IMR-90 (cell line): ENCODE data around the gene ASXL3. TPM values are rescaled to one million over a fixed set of nuclear protein-coding genes. Genes with fewer than 3 reads are reported as not detected.
A peak's percentile ranks its signal among the peaks of the same experiment; 100 is the strongest.

Source experiments
- ATAC-seq: fragments of 200-7000 bp; cut with Tn5 transposase; 2 replicates; pipeline ENCODE4 v1.9.1; 2020; ENCODE audit warnings: low read depth, mild to moderate bottlenecking, moderate library complexity
- BruUV-seq: library from RNA; stranded (reverse); fragments of 400-500 nt; replicated peaks from 2 replicates; lab custom pipeline; 2021; lab: Mats Ljungman, UMichigan
- CTCF ChIA-PET: fragments of 300-600 bp; formaldehyde crosslinking; extraction: SDS; loops from one replicate; lab custom pipeline; 2021; ENCODE audit warnings: antibody characterized with exemption; lab: Yijun Ruan, JAX
- POLR2A ChIA-PET: fragments of 300-600 bp; sonication (Branson Sonifier 250); formaldehyde crosslinking; loops from one replicate; lab custom pipeline; 2022; ENCODE audit warnings: antibody characterized with exemption; ENCODE audit not compliant: unreplicated experiment; lab: Charles Lee
- DNase-seq: peaks from one replicate; pipeline ENCODE4 v3.0.0; 2013
- H2AFZ ChIP-seq: replicated peaks from 2 replicates; pipeline ENCODE3; 2013; ENCODE audit warnings: low read length, mild to moderate bottlenecking; ENCODE audit not compliant: poor library complexity
- H2AK5ac ChIP-seq: 2 replicates; pipeline ENCODE4 v1.6.1; 2013; ENCODE audit warnings: low read depth, low read length, inconsistent platforms
- H2AK9ac ChIP-seq: replicated peaks from 2 replicates; pipeline ENCODE3; 2013; ENCODE audit warnings: mild to moderate bottlenecking, low read depth, low read length, moderate library complexity; ENCODE audit not compliant: poor library complexity
- H2BK120ac ChIP-seq: 2 replicates; pipeline ENCODE4 v1.6.1; 2013; ENCODE audit warnings: low read depth, low read length, inconsistent platforms
- H2BK15ac ChIP-seq: 3 replicates; pipeline ENCODE4 v1.6.1; 2013; ENCODE audit warnings: low read depth, low read length, inconsistent platforms
- H2BK20ac ChIP-seq: 2 replicates; pipeline ENCODE4 v1.6.1; 2013; ENCODE audit warnings: low read depth, mild to moderate bottlenecking, inconsistent platforms, low read length, moderate library complexity
- H2BK5ac ChIP-seq: 2 replicates; pipeline ENCODE4 v1.6.1; 2013; ENCODE audit warnings: mild to moderate bottlenecking, low read depth, low read length, inconsistent platforms; ENCODE audit not compliant: poor library complexity, severe bottlenecking
- H3K14ac ChIP-seq: replicated peaks from 2 replicates; pipeline ENCODE4 v1.6.1; 2013; ENCODE audit warnings: low read depth, low read length, inconsistent platforms
- H3K18ac ChIP-seq: 2 replicates; pipeline ENCODE4 v1.6.1; 2013; ENCODE audit warnings: low read depth, low read length, control low read depth
- H3K23ac ChIP-seq: 2 replicates; pipeline ENCODE4 v1.6.1; 2013; ENCODE audit warnings: low read depth, low read length, inconsistent platforms
- H3K27ac ChIP-seq: 2 replicates; pipeline ENCODE4 v1.5.1; 2013; ENCODE audit warnings: mild to moderate bottlenecking, control low read depth, low read length; ENCODE audit not compliant: insufficient read depth
- H3K27me3 ChIP-seq: 2 replicates; pipeline ENCODE4 v1.6.1; 2013; ENCODE audit warnings: low read length; ENCODE audit not compliant: control insufficient read depth, insufficient read depth
- H3K36me3 ChIP-seq: 2 replicates; pipeline ENCODE4 v1.6.1; 2013; ENCODE audit warnings: low read length, mixed read lengths; ENCODE audit not compliant: control insufficient read depth, insufficient read depth
- H3K4ac ChIP-seq: 2 replicates; pipeline ENCODE4 v1.6.1; 2013; ENCODE audit warnings: low read depth, low read length, inconsistent platforms
- H3K4me1 ChIP-seq: 2 replicates; pipeline ENCODE4 v1.6.1; 2013; ENCODE audit warnings: low read length, mixed read lengths; ENCODE audit not compliant: control insufficient read depth, insufficient read depth
- H3K4me2 ChIP-seq: 2 replicates; pipeline ENCODE4 v1.6.1; 2013; ENCODE audit warnings: low read depth, mild to moderate bottlenecking, control low read depth, low read length, moderate library complexity
- H3K4me3 ChIP-seq: 2 replicates; pipeline ENCODE4 v1.5.1; 2013; ENCODE audit warnings: low read depth, mild to moderate bottlenecking, control low read depth, low read length, moderate library complexity; ENCODE audit not compliant: insufficient read depth
- H3K56ac ChIP-seq: 2 replicates; pipeline ENCODE4 v1.6.1; 2013; ENCODE audit warnings: low read length, inconsistent platforms; ENCODE audit not compliant: insufficient read depth; ENCODE audit errors: extremely low read depth
- H3K79me1 ChIP-seq, 2 experiments: 2 replicates each; pipeline ENCODE4 v1.6.1; 2013; ENCODE audit warnings: low read length in 2 of 2, inconsistent platforms in 1 of 2, low read depth in 1 of 2
- H3K9ac ChIP-seq: 2 replicates; pipeline ENCODE4 v1.6.1; 2013; ENCODE audit warnings: low read depth, low read length, control low read depth
- H3K9me1 ChIP-seq: 2 replicates; pipeline ENCODE4 v1.6.1; 2013; ENCODE audit warnings: low read length, inconsistent platforms; ENCODE audit not compliant: insufficient read depth
- H3K9me3 ChIP-seq: 2 replicates; pipeline ENCODE4 v1.6.1; 2013; ENCODE audit warnings: low read length; ENCODE audit not compliant: control insufficient read depth, insufficient read depth
- H4K20me1 ChIP-seq: 2 replicates; pipeline ENCODE4 v1.6.1; 2013; ENCODE audit warnings: low read length, inconsistent platforms; ENCODE audit not compliant: insufficient read depth
- H4K5ac ChIP-seq: 2 replicates; pipeline ENCODE4 v1.6.1; 2013; ENCODE audit warnings: mild to moderate bottlenecking, low read depth, low read length, control low read depth
- H4K8ac ChIP-seq, 2 experiments: 2 replicates each; pipeline ENCODE4 v1.6.1; 2013; ENCODE audit warnings: low read depth in 2 of 2, low read length in 2 of 2, control low read depth in 1 of 2, inconsistent platforms in 1 of 2
- H4K91ac ChIP-seq: 2 replicates; pipeline ENCODE4 v1.6.1; 2013; ENCODE audit warnings: low read depth, low read length, inconsistent platforms; ENCODE audit not compliant: insufficient read depth
- BHLHE40 ChIP-seq: fragments of 150-350 bp; IDR thresholded peaks from 2 replicates; pipeline ENCODE4 v1.6.1; 2016; ENCODE audit warnings: mild to moderate bottlenecking, low read depth, low read length
- CTCF ChIP-seq: conservative IDR thresholded peaks from 2 replicates; pipeline ENCODE4 v1.5.1; 2012; ENCODE audit warnings: mild to moderate bottlenecking, low read depth, low read length, improper control_type of control experiment
- ELK1 ChIP-seq: fragments of 150-350 bp; IDR thresholded peaks from 2 replicates; pipeline ENCODE4 v1.6.1; 2016; ENCODE audit warnings: low read depth, mild to moderate bottlenecking, low read length, moderate library complexity, borderline replicate concordance
- FOS ChIP-seq: fragments of 150-350 bp; IDR thresholded peaks from 2 replicates; pipeline ENCODE4 v1.6.1; 2016; ENCODE audit warnings: low read depth, low read length
- MXI1 ChIP-seq: IDR thresholded peaks from 2 replicates; pipeline ENCODE4 v1.6.1; 2012; ENCODE audit warnings: low read depth, mild to moderate bottlenecking, low read length, moderate library complexity, borderline replicate concordance
- NFE2L2 ChIP-seq: fragments of 150-350 bp; IDR thresholded peaks from 2 replicates; pipeline ENCODE4 v1.6.1; 2016; ENCODE audit warnings: low read depth, mild to moderate bottlenecking, low read length
- RFX5 ChIP-seq: IDR thresholded peaks from 2 replicates; pipeline ENCODE4 v1.8.0; 2012; ENCODE audit warnings: low read depth, mild to moderate bottlenecking, low read length, moderate library complexity
- WGBS, 2 experiments: methylation state at CpG; one replicate each; pipeline versions ENCODE4 v1.1.5 to v1.1.7; 2013; ENCODE audit warnings: missing lambda C conversion rate in 2 of 2; ENCODE audit not compliant: insufficient read length in 1 of 2; ENCODE audit errors: extremely low coverage in 2 of 2; 5-methylcytosine and 5-hydroxymethylcytosine counted together
- dilution Hi-C: fragments of 300-500 bp; cut with HindIII; formaldehyde crosslinking; loops from one replicate; pipeline ENCODE4 v1.14.3; 2018; ENCODE audit warnings: low sequenced_read_pairs; ENCODE audit not compliant: unreplicated experiment
- in situ Hi-C: fragments of 300-500 bp; cut with MboI; formaldehyde crosslinking; loops from 3 replicates; pipeline ENCODE4 v1.14.3; 2019; ENCODE audit warnings: low sequenced_read_pairs, inconsistent platforms, mixed read lengths
- intact Hi-C: fragments of 100-400 bp; cut with micrococcal nuclease; formaldehyde crosslinking; loops from 2 replicates; pipeline ENCODE4 v1.10.0; 2022
- polyA plus RNA-seq, 3 experiments: library from polyadenylated mRNA; depleted of rRNA; stranded (reverse); fragments of >200 nt; gene quantifications; 2 replicates each; pipeline ENCODE4 v1.2.3, GENCODE V29; 2012; ENCODE audit warnings: low replicate concordance in 1 of 3
- total RNA-seq: library from RNA; depleted of rRNA; stranded (reverse); fragments of >200 nt; gene quantifications from 2 replicates; pipeline ENCODE4 v1.2.3, GENCODE V29; 2012

Gene ASXL3
- total and polyA plus RNA-seq, 2 of the 4 experiments (the other 2 are of a cell fraction), result 0.03 to 0.54 TPM

DNA sequence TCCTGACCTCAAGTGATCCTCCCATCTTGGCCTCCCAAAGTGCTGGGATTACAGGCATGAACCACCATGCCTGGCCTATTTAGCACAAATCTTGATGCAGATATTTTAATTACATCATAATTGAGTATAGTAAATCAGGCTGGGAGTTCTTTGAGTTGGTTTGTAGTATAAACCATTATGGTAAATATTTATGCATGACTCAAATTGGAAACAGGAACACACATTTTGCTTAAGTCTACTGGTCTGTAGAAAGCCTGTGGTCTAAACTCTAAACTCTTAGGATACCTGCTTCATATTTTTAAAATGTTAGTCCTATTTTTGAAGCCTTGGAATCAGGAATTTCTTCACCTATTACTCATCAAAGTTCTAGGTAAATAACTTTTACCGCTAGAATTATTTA, 16.8 kb downstream of the ASXL3 start:
- H2AK5ac ChIP-seq, result no peak overlapping the region
- CTCF ChIA-PET, result no interaction called here
- no peaks in the 10 kb centered on the region for H3K36me3 ChIP-seq
- no peak overlapping the region for H2BK120ac ChIP-seq
- no CpG with 5 or more reads among the region's 1 CpG for WGBS, 2 experiments
- intact Hi-C loops, result no loop called here
- in situ Hi-C loops, result no loop called here
- H3K4me3 ChIP-seq, result no peak overlapping the region
- BruUV-seq, result no TSS peak
- no peak overlapping the region for H2AK9ac ChIP-seq
- TF ChIP-seq NFE2L2 (no peak), MXI1 (no peak), RFX5 (no peak), FOS (0 out of 2 replicates have a peak, but pooled peaks have one; percentile 4), CTCF (no peak), ELK1 (no peak), BHLHE40 (no peak)
- no peak overlapping the region for H2BK15ac ChIP-seq
- H3K4me1 ChIP-seq, result peaks cover 5% of the 10 kb centered on the region; the same call in 1 of the 2 replicates
- no peaks in the 10 kb centered on the region for H3K9me1 ChIP-seq
- peak; percentile 75; the same call in 1 of the 2 replicates for ATAC-seq
- no peaks in the 10 kb centered on the region for H4K20me1 ChIP-seq
- H3K27me3 ChIP-seq, result no peaks in the 10 kb centered on the region
- no peak overlapping the region for H3K4ac ChIP-seq
- H3K14ac ChIP-seq, result no peak overlapping the region
- dilution Hi-C loops, result no loop called here
- no peak overlapping the region for H2BK5ac ChIP-seq
- no peaks in the 10 kb centered on the region for H3K79me1 ChIP-seq
- POLR2A ChIA-PET, result no interaction called here
- no peak overlapping the region for H2BK20ac ChIP-seq
- no peaks in the 10 kb centered on the region for H3K9me3 ChIP-seq
- H3K9ac ChIP-seq, result no peak overlapping the region
- H3K18ac ChIP-seq, result no peak overlapping the region
- H2AFZ ChIP-seq, result no peak overlapping the region
- no peak overlapping the region for H4K8ac ChIP-seq
- H3K23ac ChIP-seq, result no peak overlapping the region
- H4K5ac ChIP-seq, result no peak overlapping the region
- peak; percentile 35 for DNase-seq
- H4K91ac ChIP-seq, result no peak overlapping the region
- no peak overlapping the region for H3K4me2 ChIP-seq
- no peak overlapping the region for H3K56ac ChIP-seq
- no peak overlapping the region for H3K27ac ChIP-seq
